Endothelial cell (in vitro differentiated cells): ENCODE data around the gene ORMDL2. TPM values are rescaled to one million over a fixed set of nuclear protein-coding genes. Genes with fewer than 3 reads are reported as not detected.

Experiments
- DNase-seq: peaks from one replicate; pipeline ENCODE4 v3.0.0; 2021; ENCODE audit warnings: low spot score
- H3K27ac Mint-ChIP-seq: one replicate; pipeline ENCODE4 v1.8.0; 2021; ENCODE audit warnings: mixed read lengths, inconsistent platforms; ENCODE audit not compliant: unreplicated experiment
- H3K27me3 Mint-ChIP-seq: one replicate; pipeline ENCODE4 v1.8.0; 2021; ENCODE audit warnings: mild to moderate bottlenecking, moderate library complexity, mixed read lengths, inconsistent platforms; ENCODE audit not compliant: unreplicated experiment
- H3K36me3 Mint-ChIP-seq: one replicate; pipeline ENCODE4 v1.8.0; 2021; ENCODE audit warnings: mild to moderate bottlenecking, low read depth, mixed read lengths, inconsistent platforms; ENCODE audit not compliant: unreplicated experiment
- H3K4me1 Mint-ChIP-seq: one replicate; pipeline ENCODE4 v1.8.0; 2021; ENCODE audit warnings: mild to moderate bottlenecking, mixed read lengths, inconsistent platforms; ENCODE audit not compliant: unreplicated experiment
- H3K4me3 Mint-ChIP-seq: one replicate; pipeline ENCODE4 v1.8.0; 2021; ENCODE audit warnings: mild to moderate bottlenecking, mixed read lengths, inconsistent platforms; ENCODE audit not compliant: unreplicated experiment
- H3K9me3 Mint-ChIP-seq: one replicate; pipeline ENCODE4 v1.8.0; 2021; ENCODE audit warnings: mixed read lengths, inconsistent platforms; ENCODE audit not compliant: unreplicated experiment
- CTCF ChIP-seq: fragments of 200-600 bp; sonication (generic); IDR thresholded peaks from one replicate; pipeline ENCODE4 v1.5.0; 2021; ENCODE audit warnings: antibody characterized with exemption; ENCODE audit not compliant: unreplicated experiment
- total RNA-seq: library from RNA; stranded (reverse); fragmentation: NEBNext Ultra II Directional; extraction: Animal tissue kit (Norgen Biotek cat#: 25700); gene quantifications from one replicate; pipeline ENCODE4 v1.2.1, GENCODE V29; 2021; ENCODE audit not compliant: unreplicated experiment

ORMDL2 gene
- total RNA-seq, 1 donor from 2014 or later, result 33.9 TPM

DNA sequence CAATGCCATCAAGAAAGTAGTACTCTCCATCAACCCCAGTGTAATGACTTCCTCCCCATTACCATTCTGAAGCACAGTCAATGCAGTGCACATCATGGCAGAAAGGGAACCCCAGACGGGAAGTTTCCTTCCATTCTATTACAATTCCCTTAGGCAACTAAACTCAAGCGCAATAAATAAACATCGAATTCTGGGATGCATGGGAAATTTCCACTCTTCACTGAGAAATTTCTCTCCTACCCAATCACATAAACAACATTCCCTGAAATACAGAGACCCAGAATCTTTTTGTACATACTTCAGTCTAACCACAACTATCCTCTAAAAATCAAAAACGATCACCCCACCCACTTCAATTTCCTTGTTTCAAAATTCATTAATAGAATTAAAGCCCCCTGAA is 20.3 kb upstream of the ORMDL2 start:
- Mint-ChIP-seq H3K36me3 (peaks cover 21% of the 10 kb centered on the region), H3K4me1 (no peaks in the 10 kb centered on the region), H3K27ac (no peak overlapping the region), H3K27me3 (no peaks in the 10 kb centered on the region), H3K4me3 (no peak overlapping the region), H3K9me3 (no peaks in the 10 kb centered on the region)
- DNase-seq, result no peak
- TF ChIP-seq CTCF, result no peak

DNA sequence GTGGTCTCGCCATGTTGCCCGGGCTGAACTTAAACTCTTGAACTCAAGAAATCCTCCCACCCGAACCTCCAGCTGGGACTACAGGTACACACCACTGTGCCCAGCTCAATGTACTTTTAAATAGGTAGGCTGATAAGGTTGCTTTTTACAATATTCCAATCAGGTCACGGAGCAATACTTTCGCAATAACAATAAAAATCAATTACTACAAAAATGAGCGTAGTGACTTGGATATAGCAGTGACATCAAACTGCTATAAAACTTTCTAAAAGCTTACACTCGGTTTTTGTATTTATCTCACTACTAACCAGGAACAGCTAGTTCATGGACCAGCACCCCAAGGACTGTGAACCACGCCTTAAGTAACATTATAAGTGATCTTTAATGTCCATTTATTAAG is 10.9 kb upstream of the ORMDL2 start:
- no peaks in the 10 kb centered on the region for H3K27me3 Mint-ChIP-seq
- no peak overlapping the region for H3K27ac Mint-ChIP-seq
- no peak for DNase-seq
- peaks cover 14% of the 10 kb centered on the region for H3K36me3 Mint-ChIP-seq
- no peak overlapping the region for H3K4me3 Mint-ChIP-seq
- no peaks in the 10 kb centered on the region for H3K4me1 Mint-ChIP-seq
- no peaks in the 10 kb centered on the region for H3K9me3 Mint-ChIP-seq
- no peak for TF ChIP-seq CTCF

- Mint-ChIP-seq H3K4me1 (no peaks in the 10 kb centered on the region), H3K9me3 (no peaks in the 10 kb centered on the region), H3K27ac (no peak overlapping the region), H3K27me3 (no peaks in the 10 kb centered on the region), H3K36me3 (peaks cover 17% of the 10 kb centered on the region), H3K4me3 (no peak overlapping the region)
- TF ChIP-seq CTCF, result no peak
- DNase-seq, result no peak
These were observed 8.6 kb upstream of the ORMDL2 start for GRCh38 chr12:55809274-55809673.

GRCh38 chr12:55812088-55812487 is 5.8 kb upstream of the ORMDL2 start:
- TF ChIP-seq CTCF, result no peak

DNA sequence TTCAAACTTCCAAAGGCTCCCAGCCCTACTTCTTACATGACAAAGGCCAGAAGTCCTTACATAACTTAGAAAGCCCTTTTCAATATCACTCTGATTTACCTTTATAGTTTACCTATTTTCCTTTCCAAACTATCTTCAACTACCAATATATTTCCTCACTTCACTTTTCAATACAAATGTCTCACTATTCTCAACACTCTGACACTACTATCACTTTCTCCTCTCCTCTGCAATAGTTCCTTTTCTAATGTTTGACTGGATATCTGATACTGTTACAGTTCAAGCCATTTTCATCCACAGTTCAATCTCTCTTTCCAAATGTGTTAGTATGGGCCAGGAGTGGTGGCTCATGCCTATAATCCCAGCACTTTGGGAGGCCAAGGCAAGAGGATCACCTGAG is 3.6 kb upstream of the ORMDL2 start:
- no peak overlapping the region for H3K4me3 Mint-ChIP-seq
- peaks cover 12% of the 10 kb centered on the region for H3K36me3 Mint-ChIP-seq
- peaks cover 3% of the 10 kb centered on the region for H3K4me1 Mint-ChIP-seq
- DNase-seq, result no peak
- H3K27ac Mint-ChIP-seq, result peak overlapping the region; percentile 1
- no peaks in the 10 kb centered on the region for H3K9me3 Mint-ChIP-seq
- no peaks in the 10 kb centered on the region for H3K27me3 Mint-ChIP-seq
- TF ChIP-seq CTCF, result no peak

More at GRCh38 chr12:55812088-55812487, 5.8 kb upstream of the ORMDL2 start:
- Mint-ChIP-seq H3K9me3 (no peaks in the 10 kb centered on the region), H3K4me1 (peaks cover 3% of the 10 kb centered on the region), H3K4me3 (no peak overlapping the region), H3K27ac (no peak overlapping the region), H3K36me3 (peaks cover 12% of the 10 kb centered on the region), H3K27me3 (no peaks in the 10 kb centered on the region)
- no peak for DNase-seq
